ENCODE results near the gene ORMDL3.

DNA sequence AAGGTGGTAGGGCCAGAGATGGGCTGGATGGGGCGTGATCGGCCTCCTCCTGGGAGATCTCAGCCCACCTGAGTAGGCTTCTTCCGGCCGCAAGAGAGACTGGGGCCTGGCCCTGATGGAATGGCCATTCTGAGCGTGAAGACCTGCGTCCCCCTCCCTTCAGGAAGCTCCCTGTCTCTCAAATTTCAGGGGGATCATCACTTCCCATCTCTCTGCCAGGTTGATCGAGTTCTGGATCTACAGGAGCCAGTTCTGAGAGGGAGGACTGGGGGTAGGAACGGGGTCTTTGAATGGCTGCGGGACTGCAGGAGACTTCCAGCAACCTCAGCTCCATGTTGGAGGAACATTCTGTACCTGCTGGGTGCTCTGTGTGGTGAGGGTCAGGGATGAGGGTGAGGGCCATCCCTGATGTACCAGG is 26.1 kb upstream of the ORMDL3 start:
- TF ChIP-seq, protein P1, sequence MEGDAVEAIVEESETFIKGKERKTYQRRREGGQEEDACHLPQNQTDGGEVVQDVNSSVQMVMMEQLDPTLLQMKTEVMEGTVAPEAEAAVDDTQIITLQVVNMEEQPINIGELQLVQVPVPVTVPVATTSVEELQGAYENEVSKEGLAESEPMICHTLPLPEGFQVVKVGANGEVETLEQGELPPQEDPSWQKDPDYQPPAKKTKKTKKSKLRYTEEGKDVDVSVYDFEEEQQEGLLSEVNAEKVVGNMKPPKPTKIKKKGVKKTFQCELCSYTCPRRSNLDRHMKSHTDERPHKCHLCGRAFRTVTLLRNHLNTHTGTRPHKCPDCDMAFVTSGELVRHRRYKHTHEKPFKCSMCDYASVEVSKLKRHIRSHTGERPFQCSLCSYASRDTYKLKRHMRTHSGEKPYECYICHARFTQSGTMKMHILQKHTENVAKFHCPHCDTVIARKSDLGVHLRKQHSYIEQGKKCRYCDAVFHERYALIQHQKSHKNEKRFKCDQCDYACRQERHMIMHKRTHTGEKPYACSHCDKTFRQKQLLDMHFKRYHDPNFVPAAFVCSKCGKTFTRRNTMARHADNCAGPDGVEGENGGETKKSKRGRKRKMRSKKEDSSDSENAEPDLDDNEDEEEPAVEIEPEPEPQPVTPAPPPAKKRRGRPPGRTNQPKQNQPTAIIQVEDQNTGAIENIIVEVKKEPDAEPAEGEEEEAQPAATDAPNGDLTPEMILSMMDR (IDR thresholded peaks at IDR 0.05; ENCODE audit: poor library complexity, severe bottlenecking): no peak
- TF ChIP-seq SMC3 (conservative IDR thresholded peaks at IDR 0.05; ENCODE audit: poor library complexity): no peak
- TF ChIP-seq, protein P2, sequence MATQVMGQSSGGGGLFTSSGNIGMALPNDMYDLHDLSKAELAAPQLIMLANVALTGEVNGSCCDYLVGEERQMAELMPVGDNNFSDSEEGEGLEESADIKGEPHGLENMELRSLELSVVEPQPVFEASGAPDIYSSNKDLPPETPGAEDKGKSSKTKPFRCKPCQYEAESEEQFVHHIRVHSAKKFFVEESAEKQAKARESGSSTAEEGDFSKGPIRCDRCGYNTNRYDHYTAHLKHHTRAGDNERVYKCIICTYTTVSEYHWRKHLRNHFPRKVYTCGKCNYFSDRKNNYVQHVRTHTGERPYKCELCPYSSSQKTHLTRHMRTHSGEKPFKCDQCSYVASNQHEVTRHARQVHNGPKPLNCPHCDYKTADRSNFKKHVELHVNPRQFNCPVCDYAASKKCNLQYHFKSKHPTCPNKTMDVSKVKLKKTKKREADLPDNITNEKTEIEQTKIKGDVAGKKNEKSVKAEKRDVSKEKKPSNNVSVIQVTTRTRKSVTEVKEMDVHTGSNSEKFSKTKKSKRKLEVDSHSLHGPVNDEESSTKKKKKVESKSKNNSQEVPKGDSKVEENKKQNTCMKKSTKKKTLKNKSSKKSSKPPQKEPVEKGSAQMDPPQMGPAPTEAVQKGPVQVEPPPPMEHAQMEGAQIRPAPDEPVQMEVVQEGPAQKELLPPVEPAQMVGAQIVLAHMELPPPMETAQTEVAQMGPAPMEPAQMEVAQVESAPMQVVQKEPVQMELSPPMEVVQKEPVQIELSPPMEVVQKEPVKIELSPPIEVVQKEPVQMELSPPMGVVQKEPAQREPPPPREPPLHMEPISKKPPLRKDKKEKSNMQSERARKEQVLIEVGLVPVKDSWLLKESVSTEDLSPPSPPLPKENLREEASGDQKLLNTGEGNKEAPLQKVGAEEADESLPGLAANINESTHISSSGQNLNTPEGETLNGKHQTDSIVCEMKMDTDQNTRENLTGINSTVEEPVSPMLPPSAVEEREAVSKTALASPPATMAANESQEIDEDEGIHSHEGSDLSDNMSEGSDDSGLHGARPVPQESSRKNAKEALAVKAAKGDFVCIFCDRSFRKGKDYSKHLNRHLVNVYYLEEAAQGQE (IDR thresholded peaks at IDR 0.05; ENCODE audit: borderline replicate concordance): no peak
